Measurements from ENCODE around the gene LRRC4C.

DNA sequence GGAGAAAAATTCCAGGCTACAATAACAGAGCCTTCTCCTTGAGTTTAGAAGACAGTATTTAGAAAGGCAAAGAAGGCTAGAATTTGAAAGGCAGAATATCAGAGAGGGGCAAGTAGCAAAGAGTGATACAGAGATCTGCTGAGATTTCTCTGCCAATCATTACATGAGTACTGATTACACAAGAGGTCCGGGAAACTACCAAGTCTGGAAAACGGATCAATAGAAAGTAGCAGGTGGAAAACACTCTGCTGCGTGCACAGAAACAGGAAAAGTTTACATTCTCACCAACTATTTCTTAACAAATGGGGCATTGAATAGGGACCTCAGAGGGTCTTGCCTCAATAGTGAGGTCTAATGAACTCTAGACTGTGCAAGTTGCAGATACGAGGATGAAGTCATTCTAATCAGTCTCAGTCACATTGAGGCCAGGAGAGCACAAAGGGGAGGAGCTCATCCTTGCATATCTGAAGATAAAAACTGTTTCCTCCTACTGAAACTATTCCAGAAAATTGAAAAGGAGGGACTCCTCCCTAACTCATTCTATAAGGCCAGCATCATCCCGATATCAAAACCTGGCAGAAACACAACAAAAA is 1099.2 kb downstream of the LRRC4C start:
- TF ChIP-seq, protein P1, sequence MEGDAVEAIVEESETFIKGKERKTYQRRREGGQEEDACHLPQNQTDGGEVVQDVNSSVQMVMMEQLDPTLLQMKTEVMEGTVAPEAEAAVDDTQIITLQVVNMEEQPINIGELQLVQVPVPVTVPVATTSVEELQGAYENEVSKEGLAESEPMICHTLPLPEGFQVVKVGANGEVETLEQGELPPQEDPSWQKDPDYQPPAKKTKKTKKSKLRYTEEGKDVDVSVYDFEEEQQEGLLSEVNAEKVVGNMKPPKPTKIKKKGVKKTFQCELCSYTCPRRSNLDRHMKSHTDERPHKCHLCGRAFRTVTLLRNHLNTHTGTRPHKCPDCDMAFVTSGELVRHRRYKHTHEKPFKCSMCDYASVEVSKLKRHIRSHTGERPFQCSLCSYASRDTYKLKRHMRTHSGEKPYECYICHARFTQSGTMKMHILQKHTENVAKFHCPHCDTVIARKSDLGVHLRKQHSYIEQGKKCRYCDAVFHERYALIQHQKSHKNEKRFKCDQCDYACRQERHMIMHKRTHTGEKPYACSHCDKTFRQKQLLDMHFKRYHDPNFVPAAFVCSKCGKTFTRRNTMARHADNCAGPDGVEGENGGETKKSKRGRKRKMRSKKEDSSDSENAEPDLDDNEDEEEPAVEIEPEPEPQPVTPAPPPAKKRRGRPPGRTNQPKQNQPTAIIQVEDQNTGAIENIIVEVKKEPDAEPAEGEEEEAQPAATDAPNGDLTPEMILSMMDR (conservative IDR thresholded peaks at IDR 0.05 in 1 of 2, IDR thresholded peaks at IDR 0.05 in 1 of 2; ENCODE audit: extremely low read depth in 1 of 2, insufficient read depth in 1 of 2, low read depth in 1 of 2, low read length in 2 of 2) = no peak
- TF ChIP-seq EZH2 (IDR thresholded peaks at IDR 0.05; ENCODE audit: borderline replicate concordance, low read length) = no peak
